Activated CD4-positive, CD25-positive, alpha-beta regulatory T cell (primary cell): ENCODE data around the gene GADD45G.

Experiments used
- DNase-seq, 4 experiments: peaks; one replicate each; lab custom pipeline; 2025; lab: John Stamatoyannopoulos, UW

GADD45G gene

GRCh38 chr9:89592963-89593726 lies 11.7 kb upstream of the GADD45G start:
- DNase-seq: no peak

GRCh38 chr9:89593727-89594427 lies 10.9 kb upstream of the GADD45G start:
- peak; percentile 18 to 41 (median 30) for DNase-seq

- no peak for DNase-seq
These were observed 9.8 kb upstream of the GADD45G start for GRCh38 chr9:89594811-89595550.

- no peak for DNase-seq
These were observed 9.2 kb upstream of the GADD45G start for GRCh38 chr9:89595646-89596045.

GRCh38 chr9:89596937-89597555 lies 7.8 kb upstream of the GADD45G start:
- no peak for DNase-seq

- DNase-seq: peak in 1 of 4 experiments; percentile 18
These were observed 7.0 kb upstream of the GADD45G start for GRCh38 chr9:89597711-89598362.

- no peak for DNase-seq
These were observed 6.5 kb upstream of the GADD45G start for GRCh38 chr9:89598363-89598713.

- DNase-seq: no peak
These were observed 5.9 kb upstream of the GADD45G start for GRCh38 chr9:89598926-89599325.

- DNase-seq: no peak
These were observed 4.0 kb upstream of the GADD45G start for GRCh38 chr9:89600831-89601230.

- no peak for DNase-seq
These were observed 3.5 kb upstream of the GADD45G start for GRCh38 chr9:89601306-89601705.

GRCh38 chr9:89601856-89602562 lies 2.8 kb upstream of the GADD45G start:
- no peak for DNase-seq

- DNase-seq: peak; percentile 63 to 80 (median 72)
These were observed 1.6 kb upstream of the GADD45G start for GRCh38 chr9:89602978-89603766.

GRCh38 chr9:89603767-89604665 lies 796 bp upstream of the GADD45G start:
- DNase-seq: no peak

- peak in 3 of 4 experiments; percentile 29 to 31 (median 30) for DNase-seq
These were observed 745 bp downstream of the GADD45G start for GRCh38 chr9:89605465-89606048.

GRCh38 chr9:89606049-89606623 lies 1.3 kb downstream of the GADD45G start:
- no peak for DNase-seq

GRCh38 chr9:89606624-89607311 lies 2.0 kb downstream of the GADD45G start:
- DNase-seq: no peak

GRCh38 chr9:89608641-89609335 lies 4.0 kb downstream of the GADD45G start:
- DNase-seq: no peak
